HG03060 (cell line): Measurements from ENCODE around the gene STMN3.

Experiments
- ATAC-seq: cut with Tn5 transposase; IDR thresholded peaks from one replicate; pipeline ENCODE4 v1.9.1; 2021; ENCODE audit warnings: low read depth, moderate number of reproducible peaks; ENCODE audit not compliant: unreplicated experiment

Gene STMN3

DNA sequence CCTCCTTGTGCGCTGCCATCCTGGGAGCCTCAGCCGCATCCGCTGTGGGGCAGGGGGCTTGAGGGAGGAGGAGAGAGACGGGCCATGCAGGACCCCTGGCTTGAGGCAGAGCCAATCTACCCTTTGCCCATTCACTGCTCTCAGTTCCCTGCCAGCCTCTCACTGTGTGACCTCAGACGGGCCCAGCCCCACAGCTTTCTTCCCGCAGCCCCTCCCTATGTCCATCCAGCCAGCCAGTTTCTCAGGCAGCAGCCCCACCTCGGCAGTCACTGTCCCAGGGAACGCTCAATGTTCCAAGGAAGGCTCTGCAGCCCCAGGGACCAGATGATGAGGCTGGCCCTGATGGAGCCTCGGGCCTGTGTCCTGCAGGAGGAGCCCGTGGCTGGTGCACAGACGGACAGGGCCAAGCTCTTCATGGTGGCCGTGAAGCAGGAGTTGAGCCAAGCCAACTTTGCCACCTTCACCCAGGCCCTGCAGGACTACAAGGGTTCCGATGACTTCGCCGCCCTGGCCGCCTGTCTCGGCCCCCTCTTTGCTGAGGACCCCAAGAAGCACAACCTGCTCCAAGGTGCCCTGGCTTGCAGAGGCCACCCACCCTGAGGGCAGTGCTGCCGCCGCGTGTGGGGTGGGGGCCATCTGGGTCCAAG, 39.3 kb upstream of the STMN3 start:
- no peak for ATAC-seq

DNA sequence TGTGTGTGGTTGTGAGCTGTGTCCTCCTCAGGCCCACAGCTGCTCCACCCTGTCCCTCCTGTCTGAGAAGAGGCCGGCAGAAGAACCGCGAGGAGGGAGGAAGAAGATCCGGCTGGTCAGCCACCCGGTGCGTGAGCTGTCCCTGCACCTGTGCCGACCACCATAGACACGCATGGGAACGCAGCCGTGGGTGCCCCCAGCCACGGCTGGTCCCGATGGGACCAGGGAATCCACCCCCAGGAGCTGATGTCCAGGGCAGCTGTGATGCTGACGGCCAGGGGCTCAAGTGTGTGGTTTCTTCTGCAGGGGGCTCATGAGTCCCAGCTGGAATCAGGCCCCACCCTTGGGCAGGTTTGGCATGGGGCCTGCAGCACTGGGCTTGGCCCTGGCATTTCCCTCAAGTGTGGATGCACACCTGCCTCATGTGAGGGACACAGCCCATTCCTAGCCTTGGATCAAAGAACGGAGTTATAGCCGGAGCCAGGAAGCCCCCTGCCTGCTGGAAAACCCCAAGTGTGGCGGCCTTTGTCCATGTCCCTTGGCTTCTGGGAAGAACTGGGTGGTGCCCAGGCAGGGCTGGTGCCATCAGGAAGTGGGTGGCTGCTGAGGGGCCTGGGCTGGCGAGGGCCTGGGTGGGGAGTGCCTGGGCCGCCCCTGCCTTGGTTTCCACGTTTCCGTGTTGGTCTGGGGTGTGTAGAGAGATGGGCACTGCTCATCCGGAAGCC, 38.6 kb upstream of the STMN3 start:
- no peak for ATAC-seq

DNA sequence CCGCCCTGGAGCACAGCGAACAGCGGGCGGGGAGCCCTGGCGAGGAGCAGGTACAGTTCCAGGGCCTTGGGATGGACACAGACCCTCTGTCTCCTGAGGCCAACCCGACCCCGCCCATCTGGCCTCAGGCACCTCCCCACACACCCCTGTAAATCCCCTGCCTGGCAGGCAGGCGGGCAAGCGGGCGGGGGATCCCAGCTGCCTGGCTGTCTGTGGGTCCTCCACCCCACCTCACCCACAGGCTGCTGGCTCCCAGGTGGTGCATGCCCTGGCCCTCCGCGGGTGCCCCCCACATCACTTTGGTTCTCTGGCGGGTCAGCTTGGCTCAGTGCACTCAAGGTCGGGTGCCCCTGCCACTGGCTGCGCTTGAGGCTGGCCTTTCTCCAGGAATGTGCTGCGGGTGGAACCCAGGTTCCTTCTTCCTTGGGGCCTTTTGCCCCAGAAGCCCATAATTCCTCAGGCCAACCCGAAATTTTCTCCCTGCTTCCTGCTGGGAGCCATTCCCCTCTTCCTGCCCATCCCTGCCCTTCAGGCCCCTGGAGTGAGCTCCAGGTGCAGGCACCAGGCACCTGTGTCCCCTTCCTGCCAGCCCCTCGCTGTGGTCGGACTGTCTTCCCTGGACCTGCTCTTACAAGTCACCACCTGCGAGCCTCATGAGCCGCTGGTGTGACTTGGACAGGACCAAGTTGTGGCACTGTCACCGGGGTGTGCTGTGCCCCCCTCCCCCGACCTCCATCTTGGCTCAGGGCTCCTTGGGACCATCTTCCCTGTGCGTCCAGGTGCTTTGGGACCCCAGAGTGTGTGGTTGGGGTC, 37.9 kb upstream of the STMN3 start:
- ATAC-seq: no peak

DNA sequence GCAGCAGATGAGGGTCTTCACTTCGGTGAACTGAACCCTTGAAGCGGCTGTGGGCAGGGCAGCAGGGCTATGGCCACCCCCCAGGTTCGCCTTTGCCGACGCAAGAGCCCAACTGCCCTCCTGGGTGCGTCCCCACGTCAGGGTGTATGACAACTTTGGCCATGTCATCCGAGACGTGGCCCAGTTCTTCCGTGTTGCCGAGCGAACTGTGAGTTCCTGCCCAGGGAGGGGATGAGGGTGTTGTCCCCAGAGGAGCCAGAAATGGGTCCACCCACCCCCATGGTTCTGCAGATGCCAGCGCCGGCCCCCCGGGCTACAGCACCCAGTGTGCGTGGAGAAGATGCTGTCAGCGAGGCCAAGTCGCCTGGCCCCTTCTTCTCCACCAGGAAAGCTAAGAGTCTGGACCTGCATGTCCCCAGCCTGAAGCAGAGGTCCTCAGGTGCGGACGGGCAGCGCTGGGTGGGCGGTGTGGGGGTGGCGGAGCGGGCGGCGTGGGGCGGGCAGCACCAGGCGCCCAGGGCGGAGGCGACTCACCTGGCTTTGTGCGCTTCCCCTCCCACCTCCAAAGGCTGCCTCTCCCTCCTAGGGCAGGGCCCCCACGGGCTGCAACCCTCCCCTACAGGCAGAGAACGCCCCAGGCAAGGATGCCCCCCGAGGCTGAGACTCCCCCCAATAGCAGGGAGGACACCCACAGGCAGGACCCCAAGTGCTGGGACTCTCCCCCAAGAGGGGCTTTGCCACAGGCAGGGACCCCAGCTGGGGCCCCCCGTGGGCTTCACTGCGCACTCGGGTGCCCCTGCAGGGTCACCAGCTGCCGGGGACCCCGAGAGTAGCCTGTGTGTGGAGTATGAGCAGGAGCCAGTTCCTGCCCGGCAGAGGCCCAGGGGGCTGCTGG, 37.0 kb upstream of the STMN3 start:
- no peak for ATAC-seq

DNA sequence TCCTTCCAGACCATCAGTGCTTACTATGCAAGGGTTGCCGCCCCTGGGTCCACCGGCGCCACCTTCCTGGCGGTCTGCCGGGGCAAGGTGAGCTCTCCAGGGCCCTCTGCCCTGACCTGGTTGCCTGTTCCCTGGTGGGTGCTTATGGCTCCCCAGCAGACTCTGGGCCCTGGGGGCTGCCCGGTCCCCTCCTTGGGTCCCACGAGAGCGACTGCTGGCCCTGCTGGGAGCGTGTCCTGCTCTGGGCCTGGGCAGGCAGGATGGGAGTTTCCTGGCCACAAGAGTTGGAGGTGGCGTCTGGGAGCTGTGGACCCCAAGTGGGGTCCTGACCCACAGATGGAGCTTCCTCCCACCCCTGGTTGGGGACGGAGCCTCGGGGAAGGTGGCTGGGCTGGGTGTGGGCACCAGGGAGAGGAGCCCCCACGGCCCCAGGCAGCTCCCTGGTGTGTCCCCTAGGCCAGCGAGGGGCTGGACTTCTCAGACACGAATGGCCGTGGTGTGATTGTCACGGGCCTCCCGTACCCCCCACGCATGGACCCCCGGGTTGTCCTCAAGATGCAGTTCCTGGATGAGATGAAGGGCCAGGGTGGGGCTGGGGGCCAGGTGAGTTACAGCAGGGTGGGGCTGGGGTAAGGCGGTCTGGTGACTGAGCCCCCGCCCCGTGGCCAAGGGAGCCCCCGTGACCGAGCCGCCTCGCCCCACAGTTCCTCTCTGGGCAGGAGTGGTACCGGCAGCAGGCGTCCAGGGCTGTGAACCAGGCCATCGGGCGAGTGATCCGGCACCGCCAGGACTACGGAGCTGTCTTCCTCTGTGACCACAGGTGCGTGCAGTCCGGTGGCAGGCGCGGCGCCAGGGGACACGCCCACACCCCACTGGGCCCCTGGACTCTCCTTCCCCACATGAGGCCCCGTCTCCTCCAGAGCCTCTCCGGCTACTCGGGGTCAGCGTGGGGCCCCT, 36.1 kb upstream of the STMN3 start:
- no peak for ATAC-seq

DNA sequence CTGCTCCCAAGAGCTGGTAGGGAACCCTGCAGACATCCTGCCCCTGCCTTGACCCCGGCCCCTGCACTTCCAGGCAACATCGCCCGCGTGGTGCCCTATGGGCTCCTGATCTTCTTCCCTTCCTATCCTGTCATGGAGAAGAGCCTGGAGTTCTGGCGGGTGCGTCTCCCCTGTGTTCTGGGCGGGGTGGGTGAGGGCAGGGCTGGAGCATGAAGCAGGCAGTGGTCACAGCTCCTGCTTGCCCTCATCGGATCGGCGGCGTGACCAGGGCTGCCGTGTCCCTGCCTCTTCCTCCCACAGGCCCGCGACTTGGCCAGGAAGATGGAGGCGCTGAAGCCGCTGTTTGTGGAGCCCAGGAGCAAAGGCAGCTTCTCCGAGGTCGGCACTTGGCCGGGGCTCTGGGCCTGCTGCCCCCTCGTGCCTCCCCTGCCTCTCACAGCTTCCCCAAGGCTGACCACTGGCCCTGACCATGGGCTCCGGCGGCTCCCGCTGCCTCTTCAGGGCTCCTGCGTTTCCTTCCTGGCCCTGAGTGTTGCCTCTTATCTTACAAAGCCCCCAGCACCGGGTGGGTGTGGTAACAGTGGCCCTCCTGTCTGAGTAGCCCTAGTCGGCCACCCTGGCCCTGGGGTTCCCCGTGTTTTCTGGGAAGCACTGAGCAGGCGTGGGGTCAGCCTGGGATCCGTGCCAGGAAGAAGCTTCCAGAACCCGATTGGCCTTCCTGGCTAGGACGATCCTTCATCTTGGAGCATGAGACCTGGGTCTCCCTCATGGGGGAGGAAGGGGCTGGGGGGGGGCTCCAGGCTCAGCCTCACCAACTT, 35.2 kb upstream of the STMN3 start:
- ATAC-seq: no peak

DNA sequence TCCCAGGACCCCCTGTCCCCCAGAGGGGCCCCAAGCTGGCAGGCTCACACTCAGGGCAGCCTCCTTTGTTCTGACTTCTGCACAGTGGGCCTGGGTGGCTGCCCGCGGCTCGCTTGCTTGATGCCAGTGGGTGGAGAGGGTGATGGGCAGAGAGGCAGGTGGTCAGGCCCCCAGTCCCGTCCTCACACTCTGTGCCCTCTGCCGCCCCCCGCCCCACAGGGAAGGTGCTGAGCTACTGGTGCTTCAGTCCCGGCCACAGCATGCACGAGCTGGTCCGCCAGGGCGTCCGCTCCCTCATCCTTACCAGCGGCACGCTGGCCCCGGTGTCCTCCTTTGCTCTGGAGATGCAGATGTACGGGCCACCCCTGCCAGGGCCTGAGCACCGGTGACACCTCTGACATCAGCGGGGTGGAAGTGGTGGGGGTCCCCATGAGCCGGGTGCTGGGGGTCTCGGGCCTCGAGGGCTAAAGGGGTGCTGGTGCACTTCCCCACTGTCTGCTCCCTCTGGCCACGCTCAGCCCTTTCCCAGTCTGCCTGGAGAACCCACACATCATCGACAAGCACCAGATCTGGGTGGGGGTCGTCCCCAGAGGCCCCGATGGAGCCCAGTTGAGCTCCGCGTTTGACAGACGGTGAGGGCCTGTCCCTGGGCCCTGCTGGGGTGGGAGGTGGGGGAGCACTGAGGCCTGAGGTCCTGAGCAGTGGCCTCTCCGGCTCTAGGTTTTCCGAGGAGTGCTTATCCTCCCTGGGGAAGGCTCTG, 34.4 kb upstream of the STMN3 start:
- ATAC-seq: no peak

DNA sequence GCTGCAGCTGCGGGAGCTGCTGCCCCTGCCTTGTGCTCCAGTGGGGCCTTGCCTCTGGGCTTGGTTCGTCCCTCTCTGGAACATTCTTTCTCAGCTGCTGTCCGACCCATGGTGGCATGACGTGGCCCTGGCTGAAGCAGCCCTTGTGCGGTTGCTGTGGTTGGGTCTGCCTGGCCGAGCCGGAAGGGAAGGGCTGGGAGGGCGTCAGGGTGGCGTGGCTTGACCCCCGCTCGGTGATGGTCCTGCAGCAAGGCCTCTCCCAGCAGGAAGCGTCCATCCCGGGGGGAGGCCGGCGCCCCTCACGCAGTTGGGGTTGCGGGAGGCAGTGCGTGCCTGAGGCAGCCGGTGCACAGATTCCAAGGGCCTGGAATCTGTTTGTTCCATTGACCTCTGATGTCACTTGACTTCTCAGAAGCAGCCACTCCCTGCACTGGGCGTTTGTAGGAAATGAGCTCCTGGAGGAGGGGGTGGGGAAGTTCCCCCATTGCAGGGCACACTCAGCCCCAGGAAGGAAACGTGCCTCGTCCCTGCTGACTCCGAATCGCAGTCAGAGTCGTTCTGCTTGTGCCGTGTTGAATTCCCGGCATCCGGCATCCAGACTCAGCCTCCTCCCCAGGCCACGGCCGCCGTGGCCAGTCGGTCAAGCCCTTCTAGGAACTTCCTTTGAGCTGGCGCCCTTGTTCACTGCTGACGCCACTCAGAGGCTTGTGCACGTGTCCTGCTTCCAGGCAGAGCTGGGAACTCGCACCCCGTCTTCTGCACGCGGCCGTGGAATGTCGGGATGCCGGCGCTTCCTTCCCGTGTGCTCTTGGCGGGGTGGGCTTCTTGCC, 33.5 kb upstream of the STMN3 start:
- ATAC-seq: no peak

DNA sequence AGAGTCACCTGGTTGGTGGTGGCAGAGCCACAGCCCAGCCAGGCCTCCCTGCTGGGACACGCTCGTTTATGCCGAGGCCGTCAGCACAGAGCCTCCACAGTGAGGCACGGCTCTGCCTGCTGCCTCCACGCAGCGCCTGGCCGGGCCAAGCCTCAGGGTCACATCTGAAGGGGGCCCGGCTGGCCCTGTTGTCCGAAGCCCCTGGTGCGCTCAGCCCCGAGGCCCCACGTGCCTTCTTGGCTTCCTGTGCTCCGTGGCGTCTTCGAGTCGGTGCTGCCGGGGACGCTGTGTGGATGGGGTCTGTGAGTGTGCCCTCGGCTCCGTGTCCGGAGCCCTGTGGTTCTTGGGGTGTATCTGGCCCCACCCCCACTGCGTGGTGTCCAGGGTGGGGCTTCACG, 32.9 kb upstream of the STMN3 start:
- no peak for ATAC-seq

DNA sequence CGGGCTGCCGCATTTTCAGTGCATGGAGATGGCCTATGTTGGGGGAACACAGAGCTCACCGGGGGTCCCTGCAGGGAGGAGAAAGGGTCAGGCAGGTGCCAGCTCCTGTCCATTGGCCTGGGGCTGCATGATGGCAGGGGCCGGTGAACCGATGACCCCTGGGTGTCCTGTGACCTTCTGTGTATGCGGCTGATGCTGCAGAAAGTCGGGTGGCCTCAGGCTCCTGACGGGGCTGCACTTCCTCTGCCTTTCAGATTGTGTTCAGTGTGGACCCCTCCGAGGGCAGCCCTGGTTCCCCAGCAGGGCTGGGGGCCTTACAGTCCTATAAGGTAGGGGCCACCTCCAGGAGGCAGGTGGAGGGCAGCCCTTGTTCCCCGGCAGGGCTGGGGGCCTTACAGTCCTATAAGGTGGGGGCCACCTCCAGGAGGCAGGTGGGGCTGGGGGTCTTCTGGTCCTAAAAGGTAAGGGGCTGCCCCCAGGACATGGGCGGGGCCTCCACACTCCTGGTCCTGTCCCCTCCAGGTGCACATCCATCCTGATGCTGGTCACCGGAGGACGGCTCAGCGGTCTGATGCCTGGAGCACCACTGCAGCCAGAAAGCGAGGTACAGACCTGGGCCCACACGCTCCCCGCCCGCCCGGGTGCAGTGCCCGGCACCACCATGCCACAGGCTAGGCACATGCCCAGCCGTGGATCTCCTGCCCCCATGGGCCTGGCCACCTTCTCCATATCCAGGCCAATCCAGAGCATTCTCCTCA, 32.2 kb upstream of the STMN3 start:
- ATAC-seq: no peak

DNA sequence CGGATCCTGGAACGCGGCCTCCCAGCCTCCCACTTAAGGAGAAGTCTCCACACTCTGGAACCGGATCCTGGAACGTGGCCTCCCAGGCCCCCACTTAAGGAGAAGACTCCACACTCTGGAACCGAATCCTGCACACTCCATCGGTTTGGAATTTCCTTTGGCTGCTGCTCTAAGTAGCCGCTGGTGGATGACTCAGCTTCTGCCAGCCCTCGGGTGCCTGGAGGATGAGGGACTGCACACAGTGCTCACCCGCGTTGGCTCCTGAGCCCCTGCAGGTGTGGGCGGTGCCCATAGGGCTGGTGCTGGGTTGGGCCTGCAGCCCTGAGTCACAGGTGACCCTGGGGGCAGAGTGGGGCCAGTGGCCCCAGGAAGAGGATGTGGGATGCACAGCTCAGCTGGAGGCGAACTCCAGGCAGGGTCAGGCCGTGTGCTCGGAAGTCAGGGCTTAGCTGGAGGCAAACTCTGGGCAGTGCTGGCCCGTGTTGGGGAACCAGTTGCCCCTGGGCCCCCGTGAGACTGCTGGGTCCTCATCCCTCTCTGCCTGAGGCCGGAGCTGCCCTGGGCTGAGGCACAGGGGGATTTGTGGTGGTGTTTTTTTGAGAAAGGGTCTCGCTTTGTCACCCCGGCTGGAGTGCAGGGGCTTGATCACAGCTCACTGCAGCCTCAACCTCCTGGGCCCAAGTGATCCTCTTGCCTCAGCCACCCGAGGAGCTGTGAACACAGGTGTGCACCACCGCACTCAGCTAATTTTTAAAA, 29.3 kb upstream of the STMN3 start:
- no peak for ATAC-seq

DNA sequence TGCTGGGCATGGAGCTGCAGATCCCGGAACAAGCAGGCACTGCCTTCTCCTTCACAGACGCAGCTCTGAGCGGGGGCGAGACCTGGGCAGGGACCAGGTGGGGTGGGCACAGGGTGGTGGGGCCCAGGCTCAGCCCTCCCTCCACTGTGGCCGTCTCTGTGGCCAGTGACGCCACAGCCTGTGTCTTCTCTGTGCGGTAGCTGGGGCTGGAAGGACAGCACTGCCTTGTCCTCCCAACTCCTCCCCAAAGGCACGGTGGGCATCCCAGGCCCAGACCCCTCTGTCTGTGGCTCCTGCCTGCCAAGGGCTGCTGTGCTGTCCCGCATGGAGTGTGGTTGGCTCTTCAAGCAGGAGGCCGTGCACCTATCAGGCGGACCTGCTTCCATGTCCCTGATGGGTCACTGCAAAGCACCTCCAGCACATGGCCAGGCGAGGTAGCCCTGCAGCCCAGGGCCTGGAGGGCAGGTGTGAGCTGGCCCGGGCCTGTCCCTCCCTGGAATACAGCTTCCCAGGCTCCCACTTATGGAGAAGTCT, 28.5 kb upstream of the STMN3 start:
- ATAC-seq: no peak

DNA sequence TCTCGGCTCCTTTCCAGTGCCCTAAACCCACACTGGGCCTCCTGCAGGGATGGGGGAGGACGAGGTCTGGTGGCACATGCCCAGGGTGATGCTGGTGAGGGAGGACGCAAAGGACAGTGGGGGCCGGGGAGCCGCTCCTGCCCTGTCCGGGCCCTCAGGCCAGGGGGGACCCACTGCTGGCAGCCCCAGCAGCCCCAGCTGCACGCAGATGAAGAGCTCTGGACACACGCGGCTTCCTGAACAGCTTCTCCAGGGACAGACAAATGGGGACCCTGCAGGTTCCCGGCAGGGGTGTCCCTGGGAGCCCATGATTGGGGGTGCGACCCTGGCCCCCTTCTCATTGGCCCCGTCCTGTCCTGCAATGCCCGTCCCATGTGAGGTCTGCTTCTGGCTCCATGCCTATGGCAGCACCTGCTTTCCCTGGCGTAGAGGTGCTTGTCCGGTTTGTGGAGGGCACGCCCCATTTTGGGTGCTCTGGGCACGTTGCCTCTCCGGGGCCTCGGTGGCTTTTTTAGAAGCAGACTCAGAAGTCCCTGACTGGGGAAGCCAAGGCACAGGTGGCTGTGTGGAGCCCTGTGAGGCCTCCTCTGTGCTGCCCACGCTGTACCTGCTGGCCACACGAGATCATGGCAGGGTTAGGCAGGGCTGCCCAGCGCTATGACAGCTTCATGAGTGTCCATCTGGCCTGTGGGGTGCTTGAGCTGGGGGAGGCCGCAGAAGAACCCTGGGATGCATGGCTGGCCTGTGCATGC, 27.8 kb upstream of the STMN3 start:
- no peak for ATAC-seq

DNA sequence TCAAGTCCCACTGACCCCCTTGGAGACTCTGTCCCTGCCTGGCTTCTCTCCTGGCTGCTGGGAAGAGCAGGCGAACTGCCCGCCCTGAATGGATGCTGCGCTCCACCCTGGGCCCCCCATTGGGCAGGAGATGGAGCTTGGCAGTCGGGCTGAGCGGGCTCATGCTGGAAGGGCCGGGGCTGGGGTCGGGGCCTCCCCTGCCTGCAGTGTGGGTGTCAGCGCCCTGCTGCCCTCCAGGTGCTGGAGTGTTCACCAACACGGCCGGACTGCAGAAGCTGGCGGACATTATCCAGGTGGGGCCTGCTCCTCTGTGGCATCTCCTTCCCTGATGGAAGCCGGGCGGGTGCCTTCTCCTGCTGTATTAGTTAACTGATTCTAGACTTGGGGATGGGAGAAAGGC, 27.2 kb upstream of the STMN3 start:
- ATAC-seq: no peak

DNA sequence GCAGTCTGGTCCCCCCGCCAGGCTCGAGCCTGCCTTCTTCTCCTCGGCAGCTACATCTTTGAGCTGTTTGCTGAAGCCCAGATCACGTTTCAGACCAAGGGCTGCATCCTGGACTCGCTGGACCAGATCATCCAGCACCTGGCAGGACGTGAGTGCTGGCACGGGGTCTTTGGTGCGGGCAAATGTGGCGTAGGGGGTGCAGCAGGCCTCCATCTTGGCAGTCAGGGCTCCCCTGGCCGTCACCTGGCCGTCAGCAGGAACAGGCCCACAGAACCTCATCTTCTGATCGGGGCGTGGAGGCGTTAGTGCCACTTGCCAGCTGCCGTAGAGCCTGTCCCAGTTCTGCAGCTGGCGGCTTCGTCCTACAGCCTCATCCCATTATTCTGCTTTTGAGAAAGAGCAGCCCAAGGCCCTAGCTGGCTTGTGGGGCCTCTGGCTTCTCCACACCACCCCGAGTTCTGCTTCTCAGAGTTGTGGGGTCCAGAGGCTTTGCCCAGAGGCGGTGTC, 26.6 kb upstream of the STMN3 start:
- ATAC-seq: no peak
